Right ventricle myocardium superior (tissue), 1 donor: ENCODE data around the gene RHBDF1. TPM values are rescaled to one million over a fixed set of nuclear protein-coding genes. Genes with fewer than 3 reads are reported as not detected.

Experiments
- ATAC-seq: fragments of 200-7000 bp; cut with Tn5 transposase; one replicate; pipeline ENCODE4 v1.9.1; 2020; ENCODE audit warnings: mild to moderate bottlenecking; ENCODE audit not compliant: poor library complexity
- DNase-seq: peaks from one replicate; pipeline ENCODE4 v3.0.0-alpha.2; 2020
- intact Hi-C: fragments of 100-400 bp; cut with DNase I; formaldehyde crosslinking; loops from one replicate; pipeline ENCODE4 v1.11.2; 2022
- long read RNA-seq: library from polyadenylated mRNA; unstranded; transcript quantifications from one replicate; pipeline ENCODE4 v2.0.0, GENCODE V29; 2021
- total RNA-seq: library from RNA; stranded (reverse); fragmentation: NEBNext Ultra II Directional; extraction: Animal tissue kit (Norgen Biotek cat#: 25700); gene quantifications from one replicate; pipeline ENCODE4 v1.2.1, GENCODE V29; 2021
- donor health status: DM: no; HTN: yes; CAD: no; lungs with severe emphysema.

Gene RHBDF1, protein sequence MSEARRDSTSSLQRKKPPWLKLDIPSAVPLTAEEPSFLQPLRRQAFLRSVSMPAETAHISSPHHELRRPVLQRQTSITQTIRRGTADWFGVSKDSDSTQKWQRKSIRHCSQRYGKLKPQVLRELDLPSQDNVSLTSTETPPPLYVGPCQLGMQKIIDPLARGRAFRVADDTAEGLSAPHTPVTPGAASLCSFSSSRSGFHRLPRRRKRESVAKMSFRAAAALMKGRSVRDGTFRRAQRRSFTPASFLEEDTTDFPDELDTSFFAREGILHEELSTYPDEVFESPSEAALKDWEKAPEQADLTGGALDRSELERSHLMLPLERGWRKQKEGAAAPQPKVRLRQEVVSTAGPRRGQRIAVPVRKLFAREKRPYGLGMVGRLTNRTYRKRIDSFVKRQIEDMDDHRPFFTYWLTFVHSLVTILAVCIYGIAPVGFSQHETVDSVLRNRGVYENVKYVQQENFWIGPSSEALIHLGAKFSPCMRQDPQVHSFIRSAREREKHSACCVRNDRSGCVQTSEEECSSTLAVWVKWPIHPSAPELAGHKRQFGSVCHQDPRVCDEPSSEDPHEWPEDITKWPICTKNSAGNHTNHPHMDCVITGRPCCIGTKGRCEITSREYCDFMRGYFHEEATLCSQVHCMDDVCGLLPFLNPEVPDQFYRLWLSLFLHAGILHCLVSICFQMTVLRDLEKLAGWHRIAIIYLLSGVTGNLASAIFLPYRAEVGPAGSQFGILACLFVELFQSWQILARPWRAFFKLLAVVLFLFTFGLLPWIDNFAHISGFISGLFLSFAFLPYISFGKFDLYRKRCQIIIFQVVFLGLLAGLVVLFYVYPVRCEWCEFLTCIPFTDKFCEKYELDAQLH
- total RNA-seq, result 16.6 TPM
- long read RNA-seq, transcript RHBDF1-201 (18 exons, 2,992 nt), result major isoform, 35 of 92 reads
- long read RNA-seq, partial matches to known transcripts, result 10 of 92 reads
- long read RNA-seq, other reads (novel, unspliced or antisense), result 47 of 92 reads

DNA sequence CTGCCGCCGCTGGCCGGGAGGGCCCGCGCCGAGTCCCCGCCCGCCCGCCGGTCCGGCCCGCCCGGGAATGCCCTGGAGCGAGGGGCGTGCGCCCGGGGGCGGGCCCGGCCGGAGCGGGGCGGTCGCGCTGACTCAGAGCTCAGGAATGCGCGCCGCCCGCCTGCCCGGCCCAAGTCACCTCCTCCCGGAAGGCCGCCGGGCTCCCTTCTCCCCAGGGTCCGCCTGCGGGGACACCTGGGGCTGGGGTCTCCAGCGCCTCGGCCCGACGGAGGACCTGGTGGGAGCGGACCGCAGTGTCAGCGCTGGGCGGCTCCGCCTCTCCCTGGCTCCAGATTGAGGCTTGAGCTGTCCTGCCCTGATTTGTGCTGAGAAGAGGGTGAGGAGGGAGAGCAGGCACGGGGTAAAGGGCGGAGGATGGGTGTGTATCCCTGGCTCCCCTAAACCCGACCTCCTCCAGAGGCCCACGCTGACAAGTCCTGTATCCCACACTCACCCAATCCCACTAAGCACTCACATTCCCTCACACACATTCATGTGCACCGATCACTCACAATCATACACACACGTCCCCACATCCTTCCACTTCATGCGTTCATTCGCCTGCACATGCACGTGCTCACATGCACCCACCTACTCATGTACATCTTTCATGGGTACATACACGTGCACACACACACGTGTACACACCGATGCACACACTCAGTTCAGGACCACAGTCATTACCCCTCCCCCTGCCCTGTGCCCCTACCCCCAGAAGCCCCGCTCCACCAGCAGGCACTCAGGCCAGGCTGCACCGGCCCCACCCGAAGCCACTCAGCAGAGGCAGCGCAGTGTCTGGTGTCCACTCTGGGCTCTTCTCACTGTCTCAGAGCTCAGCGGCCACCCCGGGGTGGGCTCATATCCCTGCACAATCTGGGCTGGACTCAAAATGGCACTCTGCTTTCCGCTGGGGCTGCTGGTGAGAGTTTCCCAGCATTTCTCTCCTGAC lies at the start of gene RHBDF1:
Gene RHBDF1, minus strand, starts transcription at position 71 of the 988 bp plus-strand sequence. CDS start 7,616 bp downstream, outside the sequence.
- peak; percentile 78 for DNase-seq
- intact Hi-C loops, result no loop called here
- peak; percentile 54 for ATAC-seq

DNA sequence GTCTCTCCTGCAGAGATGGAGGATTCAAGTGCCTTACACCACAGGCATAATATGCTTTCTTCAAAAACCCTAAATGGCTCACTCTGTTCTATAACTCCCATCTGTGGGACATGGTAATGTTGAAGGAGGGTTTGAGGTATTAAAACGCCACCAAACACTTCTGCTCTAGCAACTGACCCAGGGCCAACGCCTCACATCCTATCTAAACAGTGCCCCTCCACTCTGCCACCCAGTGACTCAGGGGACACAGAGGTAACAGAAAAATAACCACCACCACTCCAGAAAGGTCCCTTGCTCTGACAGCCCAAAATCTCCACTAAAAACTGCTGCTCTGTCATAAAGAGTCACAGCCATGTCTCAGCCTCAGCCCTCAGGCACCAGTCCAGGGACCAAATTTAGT lies 48.3 kb upstream of the RHBDF1 start:
- no peak for ATAC-seq

DNA sequence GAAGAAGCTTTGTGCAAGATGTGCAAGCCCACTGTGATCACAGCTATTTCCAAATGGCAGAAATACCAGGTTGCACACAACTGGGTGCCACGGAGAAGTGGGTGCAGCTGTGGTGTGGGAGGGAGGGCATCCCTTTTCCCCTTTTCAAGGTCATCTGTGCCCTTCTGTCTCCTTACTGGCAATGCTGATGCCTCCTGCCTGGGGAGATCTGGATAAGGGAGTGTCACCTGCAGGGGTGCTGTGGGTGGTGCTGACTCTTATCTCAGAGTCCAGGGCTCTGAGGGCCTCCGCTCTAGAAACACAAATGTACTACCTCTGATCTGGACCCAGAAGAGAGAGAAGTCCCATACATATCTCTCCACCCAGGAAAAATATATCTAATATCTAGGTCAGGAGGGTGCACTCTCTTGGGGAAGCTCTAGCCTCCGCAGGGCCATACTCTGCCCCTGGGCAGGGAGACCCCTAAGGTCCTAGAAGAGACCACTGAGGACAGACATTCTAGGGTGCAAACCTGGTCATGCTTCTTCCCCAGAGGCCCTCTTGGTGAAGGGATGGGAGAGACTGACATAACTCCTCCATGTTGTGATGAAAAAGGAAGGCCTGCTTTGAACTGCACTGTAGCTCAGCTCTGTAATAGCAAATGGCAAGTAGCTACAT lies 47.5 kb upstream of the RHBDF1 start:
- DNase-seq (no peak), ATAC-seq (no peak)
- intact Hi-C loops, result no loop called here

More for the DNA sequence above, 48.3 kb upstream of the RHBDF1 start:
- DNase-seq, result no peak
- intact Hi-C loops, result no loop called here

DNA sequence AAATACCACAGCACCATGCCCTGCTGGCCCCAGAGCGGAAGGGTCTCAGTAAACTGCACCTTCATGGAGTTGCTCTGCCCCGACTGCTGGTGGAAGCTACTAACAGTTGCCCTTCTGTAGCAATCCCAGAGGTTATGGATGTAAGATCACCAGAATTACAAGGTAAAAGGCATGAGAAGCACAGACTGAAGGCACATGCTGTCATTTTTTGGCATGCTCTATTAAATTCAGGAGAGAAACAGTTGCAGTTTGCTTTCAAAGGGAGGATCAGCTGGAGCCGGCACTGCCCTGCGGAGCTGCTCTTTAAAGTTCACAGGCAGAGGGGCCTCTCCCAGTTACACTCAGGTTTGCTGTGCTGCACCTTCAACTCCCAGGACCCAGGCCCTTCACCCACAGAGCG lies 46.9 kb upstream of the RHBDF1 start:
- no peak for DNase-seq
- no peak for ATAC-seq
- intact Hi-C loops, result no loop called here

DNA sequence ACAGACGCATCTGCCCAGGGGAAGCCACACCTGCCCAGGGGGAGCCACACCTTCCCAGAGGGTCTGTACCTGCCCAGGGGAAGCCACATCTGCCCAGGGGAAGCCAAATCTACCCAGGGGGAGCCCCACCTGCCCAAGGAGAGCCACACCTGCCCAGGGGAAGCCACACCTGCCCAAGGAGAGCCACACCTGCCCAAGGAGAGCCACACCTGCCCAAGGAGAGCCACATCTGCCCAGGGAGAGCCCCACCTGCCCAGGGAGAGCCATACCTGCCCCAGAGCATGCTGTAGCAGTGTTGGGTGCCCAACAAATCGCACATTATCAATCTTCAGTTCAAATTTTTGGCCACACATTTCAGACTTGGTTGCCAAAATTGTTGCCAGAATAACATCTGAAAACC lies 46.4 kb upstream of the RHBDF1 start:
- DNase-seq, result no peak
- intact Hi-C loops, result no loop called here
- no peak for ATAC-seq

DNA sequence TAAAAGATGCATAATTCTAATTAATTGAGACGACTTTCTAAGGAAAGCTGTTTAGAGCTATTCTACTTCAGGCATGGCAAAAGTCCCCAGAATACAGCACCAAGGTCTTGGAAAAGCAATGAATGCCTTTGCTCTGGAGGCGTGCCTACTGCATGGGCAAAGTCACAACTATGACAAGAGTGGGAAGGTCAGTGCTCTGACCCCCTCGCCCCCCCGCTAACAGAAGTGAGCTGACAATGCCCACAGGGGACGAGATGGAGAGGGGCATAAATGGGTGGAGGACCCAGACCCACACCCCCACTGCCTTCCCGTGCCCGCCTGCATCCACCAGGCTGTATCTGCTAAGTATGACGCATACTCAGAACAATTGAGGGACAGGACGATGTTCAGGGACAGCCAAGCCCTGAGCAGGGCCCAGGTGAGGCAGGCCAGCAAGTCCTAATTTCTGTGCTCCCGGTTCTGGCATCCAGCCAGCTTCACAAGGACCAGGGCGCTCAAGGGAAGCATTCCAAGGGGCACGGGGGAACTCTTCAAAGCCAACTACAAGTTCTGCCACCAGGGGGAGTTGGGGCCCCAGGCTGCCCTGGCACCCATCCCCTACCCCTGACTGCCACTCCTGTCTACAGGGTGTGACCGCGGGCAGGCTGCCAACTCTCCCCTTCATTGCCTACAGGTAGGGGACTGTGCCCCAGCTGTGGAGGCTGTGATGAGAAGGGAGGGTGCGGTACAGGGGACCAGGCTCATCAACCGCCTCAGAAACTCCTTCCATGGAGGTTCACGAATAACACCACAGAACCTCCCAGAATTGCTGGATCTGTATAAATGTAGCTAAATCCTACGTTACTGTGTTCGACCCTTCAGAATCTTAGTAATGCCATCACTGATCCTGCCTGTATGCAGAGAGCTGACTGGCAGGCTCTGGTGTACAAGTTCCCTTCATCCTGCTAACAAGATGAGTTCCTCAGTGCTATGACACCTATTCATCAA lies 45.2 kb upstream of the RHBDF1 start:
- DNase-seq (peak; percentile 66), ATAC-seq (peak; percentile 70)
- intact Hi-C loops, result no loop called here

DNA sequence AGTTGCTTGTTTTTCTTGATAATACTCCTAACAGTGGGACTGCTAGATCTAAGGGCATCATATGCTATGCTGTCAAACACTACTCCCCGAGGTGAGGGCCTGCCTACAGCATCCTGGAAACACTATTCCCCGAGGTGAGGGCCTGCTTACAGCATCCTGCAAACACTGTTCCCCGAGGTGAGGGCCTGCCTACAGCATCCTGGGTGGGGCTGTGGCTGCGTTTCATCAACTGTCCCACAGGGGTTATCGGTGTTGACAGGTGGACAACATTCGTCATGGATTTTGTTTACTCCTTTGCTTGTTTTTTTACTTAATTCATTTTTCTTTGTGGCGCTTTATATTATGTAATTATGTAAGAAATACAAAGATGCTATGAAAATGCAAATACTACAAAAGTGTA lies 43.6 kb upstream of the RHBDF1 start:
- intact Hi-C loops, result no loop called here
- DNase-seq, result no peak
- no peak for ATAC-seq

DNA sequence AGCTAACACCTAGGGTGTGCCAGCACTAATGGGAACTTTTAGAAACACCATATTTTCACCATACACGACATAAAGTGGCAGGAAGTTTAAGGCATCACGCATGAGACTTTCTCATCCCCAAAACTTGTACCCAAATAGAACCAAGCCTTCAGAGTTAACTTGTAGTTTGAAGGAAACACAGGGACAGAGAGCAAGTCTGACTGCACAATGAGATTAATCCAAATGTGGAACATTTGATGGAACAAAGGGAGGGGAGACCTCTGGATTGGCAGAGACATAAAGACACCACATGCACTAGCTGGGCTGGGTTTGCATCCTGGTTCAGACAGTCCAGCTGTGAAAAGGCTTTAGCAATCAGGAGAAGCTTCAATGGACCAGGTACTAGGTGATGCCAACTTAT lies 41.9 kb upstream of the RHBDF1 start:
- no peak for DNase-seq
- intact Hi-C loops, result no loop called here
- no peak for ATAC-seq

DNA sequence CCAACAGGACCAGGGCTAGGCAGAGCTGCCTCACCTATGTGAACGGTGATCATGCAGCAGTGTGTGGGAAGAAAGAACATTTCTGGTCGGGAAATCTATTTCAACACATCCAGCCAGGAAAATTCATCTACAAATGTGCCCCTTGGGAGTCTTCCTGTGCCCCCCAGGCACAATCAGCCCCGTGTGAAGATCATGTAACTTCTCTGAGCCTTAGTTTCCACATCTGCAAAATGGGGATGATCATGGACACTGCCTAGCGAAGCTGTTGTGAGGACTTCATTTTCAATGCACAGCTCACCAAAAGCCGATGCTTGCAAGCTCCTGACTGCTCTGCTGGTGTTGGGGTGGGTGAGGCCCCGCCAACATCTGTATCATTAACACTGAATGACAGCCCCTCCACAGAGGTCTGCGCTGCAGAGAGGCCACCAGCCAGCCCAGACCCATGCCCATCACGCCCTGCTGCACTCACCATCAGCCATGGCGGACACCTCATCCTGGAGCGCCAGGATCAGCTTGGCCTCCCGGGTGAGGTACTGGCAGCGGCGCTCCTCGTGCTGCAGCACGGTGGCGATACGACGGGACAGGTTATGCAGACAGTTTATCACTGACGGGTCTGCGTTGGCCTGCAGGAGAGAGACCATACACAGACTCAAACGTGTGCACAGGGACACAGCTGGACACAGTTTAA lies 39.9 kb upstream of the RHBDF1 start:
- DNase-seq (no peak), ATAC-seq (no peak)
- intact Hi-C loops, result no loop called here

DNA sequence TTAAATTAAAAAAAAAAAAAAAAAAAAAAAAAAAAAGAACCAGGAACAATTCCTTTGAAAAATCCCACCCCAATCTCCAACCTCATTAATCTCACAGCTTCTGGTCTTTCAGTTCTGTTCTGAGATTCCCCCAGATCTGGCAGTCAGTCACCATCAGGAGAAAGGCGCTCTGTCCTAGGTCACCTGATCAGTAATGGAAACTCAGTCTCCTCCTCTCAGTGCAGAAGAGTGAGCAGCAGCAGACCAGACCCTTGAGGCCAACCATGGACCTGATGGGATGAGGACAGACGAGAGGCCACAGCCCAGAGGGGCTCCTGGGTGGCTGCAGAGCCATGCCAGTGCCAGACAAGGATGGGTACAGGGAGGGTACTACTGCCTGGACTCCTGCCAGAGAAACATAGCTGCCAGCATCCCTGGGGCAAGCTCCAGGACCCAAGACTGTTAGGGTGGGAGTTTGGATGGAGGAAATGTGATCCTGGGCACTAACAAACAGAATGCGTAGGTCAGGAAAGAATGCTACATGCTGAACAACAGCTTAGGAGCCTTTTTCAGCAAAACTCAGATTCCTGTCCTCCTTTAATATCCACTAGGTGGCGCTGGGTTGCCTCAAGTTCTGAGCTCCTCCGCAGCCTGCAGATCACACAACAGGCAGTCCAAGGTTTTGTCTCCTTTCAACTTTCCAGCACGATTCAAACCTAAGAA lies 34.3 kb upstream of the RHBDF1 start:
- DNase-seq, result no peak
- intact Hi-C loops, result loop anchor here (5.0 kb wide), 1 partner anchor 256 kb away; no protein-coding TSS in a partner anchor
- peak; percentile 64 for ATAC-seq

DNA sequence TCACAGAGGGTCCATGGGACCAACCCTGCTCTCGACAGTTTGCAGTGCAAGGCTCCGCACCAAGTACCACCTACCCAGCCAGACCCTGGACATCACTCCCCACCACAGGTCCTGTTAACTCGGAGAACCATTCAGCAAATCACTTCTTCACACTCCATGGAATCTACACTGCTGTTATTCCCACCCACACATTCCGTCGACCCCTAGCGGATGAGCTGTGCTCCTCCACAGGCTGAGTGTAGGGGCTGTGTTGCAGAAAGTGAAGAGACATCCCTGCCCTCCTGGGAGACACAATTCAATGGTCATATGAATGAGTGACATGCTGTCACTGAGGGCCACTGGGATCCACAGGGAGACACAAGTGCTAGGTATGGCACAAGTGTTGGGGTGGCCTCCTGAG lies 33.1 kb upstream of the RHBDF1 start:
- intact Hi-C loops, result loop anchor here (5.0 kb wide), 1 partner anchor 257 kb away; no protein-coding TSS in a partner anchor
- ATAC-seq (no peak), DNase-seq (no peak)

DNA sequence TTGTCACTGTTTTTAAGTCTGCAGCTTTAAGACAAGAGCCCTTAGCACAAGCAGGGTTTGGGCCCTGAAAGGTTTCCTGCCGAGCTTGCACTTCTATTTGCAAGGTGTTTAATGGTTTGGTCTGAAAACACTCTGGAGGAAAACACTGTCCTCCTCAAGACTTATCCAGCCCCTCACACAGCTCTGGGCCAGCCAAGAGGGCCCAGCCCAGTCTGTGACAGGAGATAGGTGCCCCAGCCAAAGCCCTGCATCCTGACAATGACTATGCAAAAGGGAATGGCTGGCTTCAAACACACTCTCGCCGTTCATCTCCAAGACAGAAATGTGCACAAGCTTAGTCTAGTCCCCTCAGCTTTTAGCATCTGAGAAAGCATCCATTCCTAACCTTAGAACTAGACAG lies 32.5 kb upstream of the RHBDF1 start:
- intact Hi-C loops, result loop anchor here (5.0 kb wide), 1 partner anchor 257 kb away; no protein-coding TSS in a partner anchor
- no peak for ATAC-seq

DNA sequence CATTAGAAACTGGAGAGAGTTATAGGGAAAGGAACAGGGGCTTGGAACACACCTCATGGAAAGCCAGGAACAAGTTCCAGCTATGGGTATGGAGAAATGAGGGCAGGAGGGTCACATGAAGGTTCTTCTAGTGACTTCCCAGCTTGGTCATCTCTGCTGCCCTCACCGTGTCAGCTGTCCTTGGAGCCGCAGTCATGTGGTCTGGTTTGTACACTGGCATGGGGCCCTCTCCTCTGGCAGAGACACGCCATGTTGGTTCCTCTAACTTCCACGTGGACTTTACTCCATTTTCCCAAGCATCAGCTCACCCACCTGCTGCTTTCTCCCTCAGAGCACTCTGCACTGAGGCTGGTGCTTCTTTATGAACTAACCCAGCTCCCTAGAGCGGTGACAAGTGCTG lies 31.9 kb upstream of the RHBDF1 start:
- DNase-seq (no peak), ATAC-seq (no peak)
- intact Hi-C loops, result no loop called here

More for the DNA sequence above, 32.5 kb upstream of the RHBDF1 start:
- DNase-seq, result no peak

DNA sequence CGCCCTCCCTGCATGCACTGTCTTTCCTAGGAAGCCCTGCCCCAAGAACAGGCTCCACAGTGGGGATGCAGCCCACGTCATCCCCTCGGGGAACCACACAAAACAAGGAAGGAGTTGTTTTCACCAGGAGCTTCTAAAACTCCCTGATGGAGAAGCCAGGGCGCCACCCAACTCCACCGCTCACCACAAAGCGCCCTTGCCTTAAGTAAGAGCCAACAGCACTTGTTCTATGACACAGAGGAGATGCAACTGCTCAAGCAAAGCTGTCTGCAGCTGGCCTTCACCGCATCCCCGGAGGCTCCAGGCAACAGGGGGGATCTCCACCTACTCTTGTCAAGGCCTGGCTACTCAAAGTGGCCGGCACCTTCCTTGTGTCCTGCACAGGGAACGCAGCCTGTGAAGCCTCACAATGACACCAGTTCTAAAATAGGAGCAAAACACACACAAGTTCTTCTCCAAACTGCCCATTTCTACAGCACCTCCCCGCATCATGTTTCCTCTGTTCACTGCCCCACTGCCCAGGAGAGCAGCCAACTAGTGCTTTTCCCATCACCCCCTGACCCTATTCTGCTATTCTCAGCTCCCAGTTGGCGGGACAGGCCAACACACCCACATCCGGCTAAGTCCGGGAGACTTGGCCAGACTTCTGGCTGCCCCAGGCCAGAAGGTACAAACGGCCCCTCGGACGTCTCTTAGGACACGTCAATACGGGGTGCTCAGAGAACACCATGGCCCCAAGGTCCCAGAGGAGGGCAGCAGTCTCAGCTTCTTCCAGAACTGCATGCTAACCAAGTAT lies 29.8 kb upstream of the RHBDF1 start:
- intact Hi-C loops, result no loop called here
- DNase-seq (peak; percentile 81), ATAC-seq (peak; percentile 74)

DNA sequence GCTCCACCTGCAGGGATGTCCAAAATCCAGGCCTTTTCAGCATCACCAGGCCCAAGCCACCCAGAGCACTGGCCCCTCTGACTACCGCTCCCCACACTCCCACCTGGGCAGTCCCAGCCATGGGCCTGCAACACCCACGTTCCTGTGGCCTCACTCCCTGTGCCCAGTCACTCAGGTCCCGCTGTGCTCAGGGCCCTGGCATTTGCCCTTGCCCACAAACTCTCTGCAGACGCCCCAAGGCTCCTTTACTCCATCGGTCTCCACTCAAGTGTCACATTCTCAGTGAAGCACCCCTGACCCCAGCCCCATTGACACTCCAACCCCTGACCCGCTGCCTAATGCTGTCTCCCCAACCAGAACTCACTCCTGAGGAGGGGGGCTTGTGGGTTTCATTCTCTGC lies 29.2 kb upstream of the RHBDF1 start:
- intact Hi-C loops, result no loop called here
- ATAC-seq (no peak), DNase-seq (no peak)
